GM12801 (cell line): ENCODE results near the gene C1QTNF5.

Experiments
- CTCF ChIP-seq: IDR thresholded peaks from one replicate; pipeline ENCODE4 v1.5.1; 2011; ENCODE audit warnings: control low read depth; ENCODE audit not compliant: insufficient read length; ENCODE audit errors: extremely low read depth

Gene C1QTNF5

GRCh38 chr11:119342023-119342300 is 1.3 kb upstream of the C1QTNF5 start:
- TF ChIP-seq CTCF = no peak

GRCh38 chr11:119341222-119342022 is 739 bp upstream of the C1QTNF5 start:
- no peak for TF ChIP-seq CTCF

GRCh38 chr11:119339589-119340334 is 921 bp downstream of the C1QTNF5 start:
- no peak for TF ChIP-seq CTCF

- no peak for TF ChIP-seq CTCF
Measured at GRCh38 chr11:119338965-119339588, 1.6 kb downstream of the C1QTNF5 start.

GRCh38 chr11:119338318-119338890 is 2.3 kb downstream of the C1QTNF5 start:
- no peak for TF ChIP-seq CTCF

GRCh38 chr11:119337581-119338317 is 2.9 kb downstream of the C1QTNF5 start:
- no peak for TF ChIP-seq CTCF
